GM13976 (cell line): Measurements from ENCODE around the gene DNAJB6.

Source experiments
- DNase-seq: peaks from one replicate; pipeline ENCODE4 v3.0.0; 2012; ENCODE audit warnings: low spot score
- CTCF ChIP-seq: IDR thresholded peaks from 2 replicates; pipeline ENCODE4 v1.5.1; 2012; ENCODE audit warnings: borderline replicate concordance, mild to moderate bottlenecking; ENCODE audit not compliant: insufficient read depth; ENCODE audit errors: extremely low read depth, missing control alignments, control extremely low read depth
- in situ Hi-C: fragments of 300-500 bp; cut with MboI; formaldehyde crosslinking; loops from one replicate; pipeline ENCODE4 v1.12.0; 2022; ENCODE audit warnings: low sequenced_read_pairs, mixed read lengths, inconsistent platforms; ENCODE audit not compliant: unreplicated experiment

The DNAJB6 gene

GRCh38 chr7:157295338-157295737 is 41.5 kb upstream of the DNAJB6 start:
- in situ Hi-C loops = no loop called here
- DNase-seq = no peak
- no peak for TF ChIP-seq CTCF

- in situ Hi-C loops = no loop called here
- TF ChIP-seq CTCF = no peak
- DNase-seq = no peak
Measured at GRCh38 chr7:157297185-157297584, 39.6 kb upstream of the DNAJB6 start.

GRCh38 chr7:157299317-157299612 is 37.5 kb upstream of the DNAJB6 start:
- TF ChIP-seq CTCF = no peak
- DNase-seq = no peak
- in situ Hi-C loops = no loop called here

GRCh38 chr7:157299613-157300368 is 37.0 kb upstream of the DNAJB6 start:
- TF ChIP-seq CTCF = no peak
- in situ Hi-C loops = no loop called here
- no peak for DNase-seq

- in situ Hi-C loops = no loop called here
- no peak for DNase-seq
- no peak for TF ChIP-seq CTCF
Measured at GRCh38 chr7:157300369-157300825, 36.4 kb upstream of the DNAJB6 start.

GRCh38 chr7:157301610-157302120 is 35.1 kb upstream of the DNAJB6 start:
- in situ Hi-C loops = no loop called here
- no peak for TF ChIP-seq CTCF
- no peak for DNase-seq
